Spleen (tissue), 7 donors: ENCODE data around the gene ZXDC.

Experiments used
- POLR2A ChIP-seq, 3 donors: fragments of 450-650 bp; IDR thresholded peaks; one replicate each; pipeline ENCODE4 v1.5.1; 2017; ENCODE audit warnings: antibody characterized with exemption in 3 of 3, mild to moderate bottlenecking in 1 of 3
- POLR2AphosphoS5 ChIP-seq, 3 donors: sonication (generic); formaldehyde crosslinking; IDR thresholded peaks; one replicate each; pipeline ENCODE4 v1.5.1; 2017; ENCODE audit warnings: antibody characterized with exemption in 3 of 3
- TF ChIP-seq, protein P1 (sequence below), 11 experiments: fragments of 200-600 bp in 7 of 11; fragments of 450-650 bp in 4 of 11; sonication (generic) in 4 of 11; IDR thresholded peaks in 8 of 11; conservative IDR thresholded peaks in 3 of 11; 1 replicate in 7 of 11; 2 replicates in 4 of 11; pipeline versions ENCODE4 v1.4.0 to v1.8.0; 2016 to 2021; ENCODE audit warnings: antibody characterized with exemption in 11 of 11, inconsistent platforms in 4 of 11, mild to moderate bottlenecking in 1 of 11
- donor health status: DM: no; HTN: no; CAD: no; lungs with moderate emphysema.
- donor health status: DM: no; HTN: no; CAD: no.
- donor health status: DM: no; HTN: no; CAD: no.

DNA sequence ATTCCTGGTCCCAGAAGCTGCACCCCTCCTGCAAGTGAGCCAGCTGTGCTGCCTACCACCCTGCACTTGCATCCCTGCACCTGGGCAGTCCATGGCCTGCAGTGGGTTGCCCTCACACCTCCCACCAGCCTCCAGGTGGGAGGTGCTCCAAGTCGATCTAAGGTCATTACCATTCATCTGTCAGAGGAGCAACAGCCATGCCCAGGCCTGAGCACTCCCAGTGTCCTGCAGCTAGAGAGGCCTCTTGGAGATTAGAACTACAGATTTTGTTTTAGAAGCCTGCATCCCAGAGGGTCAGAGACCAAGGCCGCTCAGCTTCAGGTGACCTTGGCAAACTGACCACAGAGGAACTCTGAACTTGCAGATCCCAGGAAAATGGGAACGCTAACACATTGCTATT is 9.0 kb upstream of the ZXDC start:
- TF ChIP-seq, protein P1, sequence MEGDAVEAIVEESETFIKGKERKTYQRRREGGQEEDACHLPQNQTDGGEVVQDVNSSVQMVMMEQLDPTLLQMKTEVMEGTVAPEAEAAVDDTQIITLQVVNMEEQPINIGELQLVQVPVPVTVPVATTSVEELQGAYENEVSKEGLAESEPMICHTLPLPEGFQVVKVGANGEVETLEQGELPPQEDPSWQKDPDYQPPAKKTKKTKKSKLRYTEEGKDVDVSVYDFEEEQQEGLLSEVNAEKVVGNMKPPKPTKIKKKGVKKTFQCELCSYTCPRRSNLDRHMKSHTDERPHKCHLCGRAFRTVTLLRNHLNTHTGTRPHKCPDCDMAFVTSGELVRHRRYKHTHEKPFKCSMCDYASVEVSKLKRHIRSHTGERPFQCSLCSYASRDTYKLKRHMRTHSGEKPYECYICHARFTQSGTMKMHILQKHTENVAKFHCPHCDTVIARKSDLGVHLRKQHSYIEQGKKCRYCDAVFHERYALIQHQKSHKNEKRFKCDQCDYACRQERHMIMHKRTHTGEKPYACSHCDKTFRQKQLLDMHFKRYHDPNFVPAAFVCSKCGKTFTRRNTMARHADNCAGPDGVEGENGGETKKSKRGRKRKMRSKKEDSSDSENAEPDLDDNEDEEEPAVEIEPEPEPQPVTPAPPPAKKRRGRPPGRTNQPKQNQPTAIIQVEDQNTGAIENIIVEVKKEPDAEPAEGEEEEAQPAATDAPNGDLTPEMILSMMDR (IDR thresholded peaks at IDR 0.05 in 8 of 11, conservative IDR thresholded peaks at IDR 0.05 in 3 of 11): no peak
- TF ChIP-seq POLR2A (IDR thresholded peaks at IDR 0.05): no peak
- no peak for TF ChIP-seq POLR2AphosphoS5 (IDR thresholded peaks at IDR 0.05)
